ENCODE data around the gene SSR2. TPM values are rescaled to one million over a fixed set of nuclear protein-coding genes. Genes with fewer than 3 reads are reported as not detected.
A peak's percentile ranks its signal among the peaks of the same experiment; 100 is the strongest.

The SSR2 gene
- polyA plus RNA-seq, 1 experiment: 935 TPM

- ChIA-PET CTCF (interaction anchor here (1.0 to 1.3 kb wide), 2 partner anchors 33 to 46 kb away, joined by 3 read pairs; no protein-coding TSS in a partner anchor), POLR2A (interaction anchor here (0.6 kb wide), 1 partner anchor 57 kb away, joined by 8 read pairs; no protein-coding TSS in a partner anchor)
- no peaks in the 10 kb centered on the region for H3K36me3 ChIP-seq (ENCODE audit: control insufficient read depth, insufficient read depth, low read length)
- DNase-seq (ENCODE audit: low read depth): no peak
- TF ChIP-seq CTCF (IDR thresholded peaks at IDR 0.05; ENCODE audit: insufficient read depth, low read depth, low read length): no peak
- H3K4me3 ChIP-seq (ENCODE audit: low read depth, low read length): peak overlapping the region; percentile 71
- H3K27me3 ChIP-seq (ENCODE audit: control insufficient read depth, insufficient read depth, low read length): no peaks in the 10 kb centered on the region; the same call in 1 of the 2 replicates
Observed at GRCh38 chr1:156019946-156020292, 832 bp downstream of the SSR2 start.

GRCh38 chr1:156014829-156015228, 5.9 kb downstream of the SSR2 start:
- TF ChIP-seq CTCF (IDR thresholded peaks at IDR 0.05; ENCODE audit: insufficient read depth, low read depth, low read length): no peak
- Histone ChIP-seq H3K27me3 (ENCODE audit: control insufficient read depth, insufficient read depth, low read length) (no peaks in the 10 kb centered on the region), H3K36me3 (ENCODE audit: control insufficient read depth, insufficient read depth, low read length) (peaks cover 19% of the 10 kb centered on the region), H3K4me3 (ENCODE audit: low read depth, low read length) (no peak overlapping the region)
- DNase-seq (ENCODE audit: low read depth): no peak
- ChIA-PET POLR2A (no interaction called here), CTCF (interaction anchor here (1.4 to 3.2 kb wide), 2 partner anchors 13 to 51 kb away, joined by 3 to 9 read pairs; no protein-coding TSS in a partner anchor)

GRCh38 chr1:156012051-156012817, 8.5 kb downstream of the SSR2 start:
- DNase-seq (ENCODE audit: low read depth): no peak
- no peak for TF ChIP-seq CTCF (IDR thresholded peaks at IDR 0.05; ENCODE audit: insufficient read depth, low read depth, low read length)
- ChIA-PET POLR2A (no interaction called here), CTCF (interaction anchor here (0.6 kb wide), 1 partner anchor 213 kb away, joined by 6 read pairs; no protein-coding TSS in a partner anchor)
- Histone ChIP-seq H3K4me3 (ENCODE audit: low read depth, low read length) (no peak overlapping the region), H3K36me3 (ENCODE audit: control insufficient read depth, insufficient read depth, low read length) (peaks cover 26% of the 10 kb centered on the region), H3K27me3 (ENCODE audit: control insufficient read depth, insufficient read depth, low read length) (no peaks in the 10 kb centered on the region)

DNA sequence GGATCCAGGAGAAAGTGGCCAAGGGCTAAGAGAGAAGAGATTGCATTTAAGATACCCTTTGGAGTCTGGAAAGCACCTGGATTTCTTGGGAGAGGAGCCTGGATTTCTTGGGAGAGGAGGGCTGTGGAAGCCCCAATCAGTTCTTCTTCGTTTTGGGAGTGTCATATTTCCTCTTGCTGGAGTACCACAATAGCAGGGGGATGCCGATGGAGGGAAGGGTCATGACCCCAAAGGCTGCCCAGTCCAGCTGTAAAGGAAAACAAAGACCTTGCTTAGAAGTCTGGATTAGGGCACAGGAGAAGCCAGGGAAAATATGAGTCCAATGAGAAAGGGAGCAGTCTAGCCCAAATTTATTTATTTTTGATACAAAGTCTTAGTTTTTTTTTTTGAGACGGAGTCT, 11.3 kb downstream of the SSR2 start:
- no peak for DNase-seq (ENCODE audit: low read depth)
- TF ChIP-seq CTCF (IDR thresholded peaks at IDR 0.05; ENCODE audit: insufficient read depth, low read depth, low read length): no peak
- ChIA-PET POLR2A (no interaction called here), CTCF (interaction anchor here (0.6 to 1.8 kb wide), 3 partner anchors 8 to 216 kb away, joined by 3 to 5 read pairs (median 3); no protein-coding TSS in a partner anchor)
- H3K4me3 ChIP-seq (ENCODE audit: low read depth, low read length): no peak overlapping the region
- peaks cover 24% of the 10 kb centered on the region for H3K36me3 ChIP-seq (ENCODE audit: control insufficient read depth, insufficient read depth, low read length)
- no peaks in the 10 kb centered on the region for H3K27me3 ChIP-seq (ENCODE audit: control insufficient read depth, insufficient read depth, low read length)

- CTCF ChIA-PET: interaction anchor here (0.6 to 2.6 kb wide), 3 partner anchors 17 to 59 kb away, joined by 3 to 10 read pairs (median 4); no protein-coding TSS in a partner anchor
Observed at GRCh38 chr1:156006666-156007376, 13.9 kb downstream of the SSR2 start.

More at GRCh38 chr1:156006666-156007376, 13.9 kb downstream of the SSR2 start:
- Histone ChIP-seq H3K36me3 (ENCODE audit: control insufficient read depth, insufficient read depth, low read length) (peaks cover 18% of the 10 kb centered on the region), H3K4me3 (ENCODE audit: low read depth, low read length) (no peak overlapping the region), H3K27me3 (ENCODE audit: control insufficient read depth, insufficient read depth, low read length) (no peaks in the 10 kb centered on the region)
- no peak for DNase-seq (ENCODE audit: low read depth)
- POLR2A ChIA-PET: no interaction called here
- no peak for TF ChIP-seq CTCF (IDR thresholded peaks at IDR 0.05; ENCODE audit: insufficient read depth, low read depth, low read length)
